PC-3 (cell line): ENCODE data around the gene STX1A. TPM values are rescaled to one million over a fixed set of nuclear protein-coding genes. Genes with fewer than 3 reads are reported as not detected.

Experiments
- ATAC-seq: fragments of 200-7000 bp; cut with Tn5 transposase; 2 replicates; pipeline ENCODE4 v1.9.1; 2020; ENCODE audit warnings: mild to moderate bottlenecking, moderate library complexity
- BruUV-seq: library from RNA; stranded (reverse); fragments of 400-500 nt; replicated peaks from 2 replicates; lab custom pipeline; 2021; lab: Mats Ljungman, UMichigan
- CTCF ChIA-PET: fragments of 300-600 bp; sonication (Branson Sonifier 250); formaldehyde crosslinking; loops from one replicate; lab custom pipeline; 2022; ENCODE audit warnings: antibody characterized with exemption; lab: Charles Lee
- POLR2A ChIA-PET: fragments of 300-600 bp; sonication (Branson Sonifier 250); formaldehyde crosslinking; loops from one replicate; lab custom pipeline; 2022; ENCODE audit warnings: antibody characterized with exemption; ENCODE audit not compliant: unreplicated experiment; lab: Charles Lee
- DNase-seq: peaks from one replicate; pipeline ENCODE4 v3.0.0-alpha.2; 2015
- H2AFZ ChIP-seq: fragments of 300-600 bp; sonication (generic); 2 replicates; pipeline ENCODE4 v1.6.0; 2016; ENCODE audit warnings: antibody characterized with exemption, low read length
- H3F3A ChIP-seq: fragments of 300-600 bp; sonication (generic); one replicate; pipeline ENCODE4 v1.6.0; 2017; ENCODE audit warnings: antibody characterized with exemption, low read length, control low read depth, mild to moderate bottlenecking; ENCODE audit not compliant: unreplicated experiment
- H3K27ac ChIP-seq: fragments of 300-600 bp; sonication (generic); 2 replicates; pipeline ENCODE4 v1.5.1; 2016; ENCODE audit warnings: mild to moderate bottlenecking, low read length
- H3K27me3 ChIP-seq: fragments of 300-600 bp; sonication (generic); 2 replicates; pipeline ENCODE4 v1.6.1; 2016; ENCODE audit warnings: low read length, mixed read lengths
- H3K36me3 ChIP-seq: fragments of 300-600 bp; sonication (generic); 2 replicates; pipeline ENCODE4 v1.6.1; 2016; ENCODE audit warnings: low read depth, mixed run types, low read length, mixed read lengths
- H3K4me1 ChIP-seq: fragments of 300-600 bp; sonication (generic); 2 replicates; pipeline ENCODE4 v1.5.1; 2016; ENCODE audit warnings: low read length; ENCODE audit not compliant: insufficient read depth
- H3K4me2 ChIP-seq: fragments of 300-600 bp; sonication (generic); 2 replicates; pipeline ENCODE4 v1.6.0; 2016; ENCODE audit warnings: low read length
- H3K4me3 ChIP-seq: fragments of 300-600 bp; sonication (generic); 2 replicates; pipeline ENCODE4 v1.5.1; 2016; ENCODE audit warnings: mild to moderate bottlenecking, low read length, mixed read lengths
- H3K79me2 ChIP-seq: fragments of 300-600 bp; sonication (generic); 2 replicates; pipeline ENCODE4 v1.6.1; 2017; ENCODE audit warnings: low read length, mixed read lengths
- H3K9ac ChIP-seq: fragments of 300-600 bp; sonication (generic); 2 replicates; pipeline ENCODE4 v1.6.0; 2016; ENCODE audit warnings: mild to moderate bottlenecking, low read length
- H3K9me2 ChIP-seq: fragments of 300-600 bp; sonication (generic); replicated peaks from 2 replicates; pipeline ENCODE4 v1.6.1; 2016; ENCODE audit warnings: mixed run types, low read length, mixed read lengths
- H3K9me3 ChIP-seq: fragments of 300-600 bp; sonication (generic); 2 replicates; pipeline ENCODE4 v1.6.1; 2016; ENCODE audit warnings: low read length, mixed read lengths
- H4K20me1 ChIP-seq: fragments of 300-600 bp; sonication (generic); 2 replicates; pipeline ENCODE4 v1.6.1; 2016; ENCODE audit warnings: low read length, mixed read lengths
- CTCF ChIP-seq: fragments of 300-600 bp; sonication (generic); conservative IDR thresholded peaks from 2 replicates; pipeline ENCODE4 v1.5.1; 2017; ENCODE audit warnings: antibody characterized with exemption, low read depth, mild to moderate bottlenecking, low read length
- EZH2 ChIP-seq: fragments of 300-600 bp; sonication (generic); IDR thresholded peaks from one replicate; pipeline ENCODE4 v1.6.1; 2017; ENCODE audit warnings: antibody characterized with exemption, mild to moderate bottlenecking, low read length; ENCODE audit not compliant: unreplicated experiment
- EZH2phosphoT487 ChIP-seq: fragments of 300-600 bp; sonication (generic); IDR thresholded peaks from 2 replicates; pipeline ENCODE4 v1.6.1; 2018; ENCODE audit warnings: mild to moderate bottlenecking, antibody characterized with exemption, low read length, borderline replicate concordance
- intact Hi-C: fragments of 100-400 bp; cut with micrococcal nuclease; formaldehyde crosslinking; loops from 2 replicates; pipeline ENCODE4 v1.9.0; 2023
- microRNA-seq: library from miRNA; unstranded; fragments of <30 nt; microRNA quantifications from one replicate; pipeline ENCODE4 v1.1.0, GENCODE V29; 2020; ENCODE audit not compliant: unreplicated experiment
- total RNA-seq: library from RNA; depleted of rRNA; stranded (reverse); fragments of >200 nt; gene quantifications from 2 replicates; pipeline ENCODE4 v1.2.3, GENCODE V29; 2014; rRNA removed

Gene STX1A
- total RNA-seq, 1 experiment from 2014 or later, result 145 TPM

DNA sequence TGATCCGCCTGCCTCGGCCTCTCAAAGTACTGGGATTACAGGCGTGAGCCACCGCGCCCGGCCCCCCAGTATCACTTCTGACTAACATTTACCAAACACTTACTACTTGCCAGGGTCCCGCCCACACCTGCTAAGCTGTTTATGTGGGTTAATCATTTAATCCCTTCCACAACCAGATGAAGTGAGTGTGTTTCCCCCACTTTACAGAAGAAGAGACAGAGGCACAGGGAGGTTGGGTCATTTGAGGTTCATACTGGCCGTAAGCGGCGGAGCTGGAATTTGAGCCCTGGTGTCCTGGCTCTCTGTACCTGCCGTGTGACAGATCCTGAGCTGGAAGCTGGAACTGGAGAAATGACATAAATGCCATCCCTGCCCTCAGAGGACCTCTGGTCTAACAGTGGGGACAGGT, 66.9 kb downstream of the STX1A start:
- H3K4me2 ChIP-seq, result no peak overlapping the region
- H2AFZ ChIP-seq, result no peak overlapping the region
- H3K27me3 ChIP-seq, result peaks cover 11% of the 10 kb centered on the region
- no peak overlapping the region for H3K4me3 ChIP-seq
- no peaks in the 10 kb centered on the region for H3K9me3 ChIP-seq
- H3K9ac ChIP-seq, result no peak overlapping the region
- H3K27ac ChIP-seq, result no peak overlapping the region
- H4K20me1 ChIP-seq, result no peaks in the 10 kb centered on the region
- ATAC-seq, result no peak
- TF ChIP-seq EZH2phosphoT487 (no peak), CTCF (no peak), EZH2 (no peak)
- no peaks in the 10 kb centered on the region for H3K9me2 ChIP-seq
- H3F3A ChIP-seq, result no peaks in the 10 kb centered on the region
- ChIA-PET POLR2A (no interaction called here), CTCF (no interaction called here)
- intact Hi-C loops, result no loop called here
- H3K79me2 ChIP-seq, result no peaks in the 10 kb centered on the region
- BruUV-seq, result no TSS peak
- DNase-seq, result no peak
- no peaks in the 10 kb centered on the region for H3K36me3 ChIP-seq
- H3K4me1 ChIP-seq, result no peaks in the 10 kb centered on the region

DNA sequence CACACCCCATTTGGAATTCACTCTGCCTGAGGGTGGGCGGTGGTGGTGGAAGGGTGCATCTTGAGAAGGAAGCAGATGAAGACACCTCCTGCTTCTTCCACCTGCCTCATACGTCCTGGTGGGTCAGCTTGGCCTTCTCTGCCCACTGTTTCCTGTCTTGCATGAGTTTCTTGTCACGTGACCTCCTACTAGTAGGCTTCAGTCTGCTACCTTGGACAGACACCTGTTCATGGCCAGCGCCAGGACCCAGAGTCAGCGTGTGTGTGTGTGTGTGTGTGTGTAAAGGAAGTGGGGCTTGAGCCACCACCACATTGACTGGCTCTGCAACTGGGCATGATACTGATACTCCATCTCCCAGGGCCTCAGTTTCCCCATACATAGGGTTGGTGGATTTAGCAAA, 68.9 kb downstream of the STX1A start:
- CTCF ChIA-PET, result no interaction called here
- no peak for DNase-seq
- Histone ChIP-seq H3K4me2 (no peak overlapping the region), H3K27ac (no peak overlapping the region), H2AFZ (no peak overlapping the region), H3K27me3 (peaks cover 11% of the 10 kb centered on the region), H3K9me3 (no peaks in the 10 kb centered on the region), H3F3A (no peaks in the 10 kb centered on the region), H3K79me2 (no peaks in the 10 kb centered on the region), H3K9me2 (no peaks in the 10 kb centered on the region), H4K20me1 (no peaks in the 10 kb centered on the region), H3K9ac (no peak overlapping the region), H3K4me3 (no peak overlapping the region), H3K36me3 (no peaks in the 10 kb centered on the region), H3K4me1 (no peaks in the 10 kb centered on the region)
- POLR2A ChIA-PET, result no interaction called here
- no TSS peak for BruUV-seq
- ATAC-seq, result no peak
- intact Hi-C loops, result no loop called here
- no peak for TF ChIP-seq CTCF
- no peak for TF ChIP-seq EZH2
- TF ChIP-seq EZH2phosphoT487, result no peak

DNA sequence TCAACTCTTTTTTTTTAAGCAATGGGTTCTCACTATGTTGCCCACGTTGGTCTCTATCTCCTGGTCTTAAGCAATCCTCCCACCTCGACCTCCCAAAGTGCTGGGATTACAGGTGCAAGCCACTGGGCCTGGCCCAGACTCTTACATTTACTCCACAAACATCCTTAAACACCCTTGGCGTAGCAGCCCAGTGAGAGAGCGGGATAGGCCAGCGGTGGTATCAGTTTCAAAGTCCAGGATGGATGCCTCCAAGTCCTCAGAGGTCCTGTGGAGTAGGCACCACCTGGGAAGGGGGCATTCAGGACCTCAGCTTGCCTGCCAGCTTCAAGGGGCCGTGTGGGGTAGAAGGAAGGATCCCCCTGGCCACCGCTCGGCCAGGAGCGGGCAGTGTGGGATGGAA, 69.9 kb downstream of the STX1A start:
- H3K27ac ChIP-seq, result no peak overlapping the region
- H4K20me1 ChIP-seq, result no peaks in the 10 kb centered on the region
- peaks cover 11% of the 10 kb centered on the region for H3K27me3 ChIP-seq
- no peaks in the 10 kb centered on the region for H3K36me3 ChIP-seq
- H3K9ac ChIP-seq, result no peak overlapping the region
- ATAC-seq (no peak), DNase-seq (no peak)
- no peak overlapping the region for H3K4me3 ChIP-seq
- BruUV-seq, result no TSS peak
- H3F3A ChIP-seq, result no peaks in the 10 kb centered on the region
- H2AFZ ChIP-seq, result no peak overlapping the region
- H3K9me2 ChIP-seq, result no peaks in the 10 kb centered on the region
- ChIA-PET POLR2A (no interaction called here), CTCF (no interaction called here)
- TF ChIP-seq EZH2 (no peak), EZH2phosphoT487 (no peak), CTCF (no peak)
- intact Hi-C loops, result no loop called here
- H3K9me3 ChIP-seq, result no peaks in the 10 kb centered on the region
- no peak overlapping the region for H3K4me2 ChIP-seq
- no peaks in the 10 kb centered on the region for H3K4me1 ChIP-seq
- no peaks in the 10 kb centered on the region for H3K79me2 ChIP-seq

Small RNA genes lying within 50 kb of the gene (microRNA-seq; reads per million reads assigned to microRNA genes)
- not detected for gene MIR4284

Other genes starting within 250 kb of the STX1A start
- gene BAZ1B, start 197.4 kb downstream of the STX1A start, total RNA-seq, result 45.5 and 62.5 TPM in 2 replicates
- 41.0 and 46.5 TPM in 2 replicates for gene BCL7B, start 162.0 kb downstream of the STX1A start, total RNA-seq
- 62.8 and 73.0 TPM in 2 replicates for gene TBL2, start 141.1 kb downstream of the STX1A start, total RNA-seq
- gene MLXIPL, start 95.1 kb downstream of the STX1A start, total RNA-seq, result 4.7 and 6.9 TPM in 2 replicates
- 6.3 and 7.7 TPM in 2 replicates for gene VPS37D, start 51.8 kb downstream of the STX1A start, total RNA-seq
- gene DNAJC30, start 36.2 kb downstream of the STX1A start, total RNA-seq, result 2.9 and 4.8 TPM in 2 replicates
- 124 and 138 TPM in 2 replicates for gene BUD23, start 36.1 kb downstream of the STX1A start, total RNA-seq
- gene ABHD11, start 19.1 kb upstream of the STX1A start, total RNA-seq, result 38.6 and 41.4 TPM in 2 replicates
- 51.6 and 70.7 TPM in 2 replicates for gene CLDN3, start 50.6 kb upstream of the STX1A start, total RNA-seq
- gene CLDN4, start 111.3 kb upstream of the STX1A start, total RNA-seq, result 656 and 724 TPM in 2 replicates
- gene METTL27, start 122.8 kb upstream of the STX1A start, total RNA-seq, result 0.35 and 3.3 TPM in 2 replicates
- gene TMEM270, start 141.5 kb upstream of the STX1A start, total RNA-seq, result 3.8 TPM in 1 of 2 replicates, not detected in the other